Astrocyte of the cerebellum (primary cell): ENCODE results near the gene MS4A14.
"Not testable (repeated sequence)": the region's sequence is repeated elsewhere in the genome, so short reads cannot be mapped to it uniquely, and the experiment has no call there.

Source experiments
- DNase-seq: peaks from one replicate; pipeline ENCODE4 v3.0.0-alpha.2; 2011; ENCODE audit warnings: low read depth
- H3K4me3 ChIP-seq: 2 replicates; pipeline ENCODE4 v1.5.1; 2011; ENCODE audit warnings: mild to moderate bottlenecking, low read depth, low read length, moderate library complexity
- CTCF ChIP-seq: IDR thresholded peaks from 2 replicates; pipeline ENCODE4 v1.5.1; 2012; ENCODE audit warnings: low read length, low read depth, moderate library complexity, mild to moderate bottlenecking; ENCODE audit errors: missing control alignments
- in situ Hi-C: cut with HindIII; loops from 2 replicates; pipeline ENCODE4 v1.10.0; 2017; ENCODE audit warnings: low sequenced_read_pairs

Gene MS4A14

GRCh38 chr11:60431251-60431650, 35.0 kb downstream of the MS4A14 start:
- TF ChIP-seq CTCF, result no peak
- H3K4me3 ChIP-seq, result no peak overlapping the region
- no peak for DNase-seq
- in situ Hi-C loops, result no loop called here

GRCh38 chr11:60433401-60433800, 37.1 kb downstream of the MS4A14 start:
- in situ Hi-C loops, result no loop called here
- no peak for TF ChIP-seq CTCF
- no peak overlapping the region for H3K4me3 ChIP-seq
- DNase-seq, result no peak

- no peak overlapping the region for H3K4me3 ChIP-seq
- DNase-seq, result no peak
These were observed 50.8 kb downstream of the MS4A14 start for GRCh38 chr11:60447070-60447469.

GRCh38 chr11:60447846-60448245, 51.6 kb downstream of the MS4A14 start:
- in situ Hi-C loops, result no loop called here
- DNase-seq, result no peak
- no peak for TF ChIP-seq CTCF
- H3K4me3 ChIP-seq, result no peak overlapping the region

More at GRCh38 chr11:60447070-60447469, 50.8 kb downstream of the MS4A14 start:
- in situ Hi-C loops, result no loop called here
- no peak for TF ChIP-seq CTCF

- H3K4me3 ChIP-seq, DNase-seq, in situ Hi-C loops: not testable (repeated sequence)
These were observed 54.9 kb downstream of the MS4A14 start for GRCh38 chr11:60451185-60451584.

- no peak overlapping the region for H3K4me3 ChIP-seq
- TF ChIP-seq CTCF, result no peak
- no peak for DNase-seq
- in situ Hi-C loops, result no loop called here
These were observed 58.0 kb downstream of the MS4A14 start for GRCh38 chr11:60454212-60454611.

GRCh38 chr11:60455531-60456042, 59.3 kb downstream of the MS4A14 start, which contains the start of gene MS4A1:
MS4A1 (plus strand) TSS chr11:60455847; CDS start chr11:60462375, 6,528 bp downstream.
- no peak for TF ChIP-seq CTCF
- in situ Hi-C loops, result no loop called here
- no peak within 1 kb of the TSS for H3K4me3 ChIP-seq
- DNase-seq, result no peak
